ENCODE results near the gene SHPK.

- TF ChIP-seq, protein P1, sequence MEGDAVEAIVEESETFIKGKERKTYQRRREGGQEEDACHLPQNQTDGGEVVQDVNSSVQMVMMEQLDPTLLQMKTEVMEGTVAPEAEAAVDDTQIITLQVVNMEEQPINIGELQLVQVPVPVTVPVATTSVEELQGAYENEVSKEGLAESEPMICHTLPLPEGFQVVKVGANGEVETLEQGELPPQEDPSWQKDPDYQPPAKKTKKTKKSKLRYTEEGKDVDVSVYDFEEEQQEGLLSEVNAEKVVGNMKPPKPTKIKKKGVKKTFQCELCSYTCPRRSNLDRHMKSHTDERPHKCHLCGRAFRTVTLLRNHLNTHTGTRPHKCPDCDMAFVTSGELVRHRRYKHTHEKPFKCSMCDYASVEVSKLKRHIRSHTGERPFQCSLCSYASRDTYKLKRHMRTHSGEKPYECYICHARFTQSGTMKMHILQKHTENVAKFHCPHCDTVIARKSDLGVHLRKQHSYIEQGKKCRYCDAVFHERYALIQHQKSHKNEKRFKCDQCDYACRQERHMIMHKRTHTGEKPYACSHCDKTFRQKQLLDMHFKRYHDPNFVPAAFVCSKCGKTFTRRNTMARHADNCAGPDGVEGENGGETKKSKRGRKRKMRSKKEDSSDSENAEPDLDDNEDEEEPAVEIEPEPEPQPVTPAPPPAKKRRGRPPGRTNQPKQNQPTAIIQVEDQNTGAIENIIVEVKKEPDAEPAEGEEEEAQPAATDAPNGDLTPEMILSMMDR (IDR thresholded peaks at IDR 0.05), result no peak
- TF ChIP-seq POLR2A (IDR thresholded peaks at IDR 0.05), result no peak
These were observed 42.9 kb upstream of the SHPK start for GRCh38 chr17:3678821-3679530.
